Testis (tissue), 2 donors: ENCODE results near the gene NFKB1.

ENCODE experiments used
- CTCF ChIP-seq, 3 experiments: fragments of 450-650 bp in 2 of 3; fragments of 200-600 bp in 1 of 3; sonication (generic) in 1 of 3; IDR thresholded peaks; one replicate each; pipeline ENCODE4 v1.5.1; 2016 to 2019; ENCODE audit warnings: antibody characterized with exemption in 3 of 3, mild to moderate bottlenecking in 2 of 3, moderate library complexity in 1 of 3
- POLR2A ChIP-seq: fragments of 450-650 bp; IDR thresholded peaks from one replicate; pipeline ENCODE4 v1.6.1; 2017; ENCODE audit warnings: antibody characterized with exemption, mild to moderate bottlenecking, moderate library complexity

DNA sequence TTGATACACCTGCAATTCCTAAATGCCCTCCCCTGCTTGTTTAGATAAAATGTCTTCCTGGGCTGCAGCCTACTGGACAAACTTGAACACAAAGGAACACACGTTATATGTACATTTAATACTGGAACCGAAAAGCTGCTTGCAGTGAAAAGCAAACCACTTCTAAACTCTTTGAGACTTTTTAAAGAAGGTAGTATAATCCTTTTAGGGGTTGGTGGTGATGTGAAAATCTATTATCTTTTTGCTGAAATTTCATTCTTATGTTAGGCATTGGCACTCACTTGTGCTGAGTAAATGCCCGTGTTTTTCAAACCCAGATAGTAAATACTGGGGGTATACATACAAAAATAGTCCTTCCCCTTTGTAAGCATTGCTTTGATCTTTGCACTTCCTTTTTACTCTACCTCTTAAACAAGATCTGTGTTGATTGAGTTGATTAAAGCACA is 2.2 kb downstream of the NFKB1 start:
- TF ChIP-seq CTCF (IDR thresholded peaks at IDR 0.05) (no peak), POLR2A (no peak)
